ENCODE data around the gene SUMO3.

Gene SUMO3

GRCh38 chr21:44817914-44818639 lies at the start of gene SUMO3:
SUMO3 (minus strand) TSS chr21:44818062; CDS start chr21:44817968, 94 bp downstream.
- TF ChIP-seq JUND (IDR thresholded peaks at IDR 0.05; ENCODE audit: low read depth): no peak
- in situ Hi-C loops (cut with HindIII; ENCODE audit: low pct_unique_long_range_greater_than_20kb, low sequenced_read_pairs): no loop called here
- peak; percentile 88 to 90 for DNase-seq (ENCODE audit: low read depth in 1 of 2, low spot score in 1 of 2)

GRCh38 chr21:44867464-44867863 lies 49.6 kb upstream of the SUMO3 start:
- no peak for TF ChIP-seq JUND (IDR thresholded peaks at IDR 0.05; ENCODE audit: low read depth)
- in situ Hi-C loops (cut with HindIII; ENCODE audit: low pct_unique_long_range_greater_than_20kb, low sequenced_read_pairs): no loop called here
- no peak for DNase-seq (ENCODE audit: low read depth in 1 of 2, low spot score in 1 of 2)

GRCh38 chr21:44866780-44867179 lies 48.9 kb upstream of the SUMO3 start:
- no peak for DNase-seq (ENCODE audit: low read depth in 1 of 2, low spot score in 1 of 2)
- no peak for TF ChIP-seq JUND (IDR thresholded peaks at IDR 0.05; ENCODE audit: low read depth)
- in situ Hi-C loops (cut with HindIII; ENCODE audit: low pct_unique_long_range_greater_than_20kb, low sequenced_read_pairs): no loop called here

GRCh38 chr21:44865561-44866280 lies 47.9 kb upstream of the SUMO3 start:
- peak in 1 of 2 experiments; percentile 29 for DNase-seq (ENCODE audit: low read depth in 1 of 2, low spot score in 1 of 2)
- no peak for TF ChIP-seq JUND (IDR thresholded peaks at IDR 0.05; ENCODE audit: low read depth)
- in situ Hi-C loops (cut with HindIII; ENCODE audit: low pct_unique_long_range_greater_than_20kb, low sequenced_read_pairs): no loop called here

GRCh38 chr21:44862869-44863685 lies 45.2 kb upstream of the SUMO3 start:
- no peak for DNase-seq (ENCODE audit: low read depth in 1 of 2, low spot score in 1 of 2)
- in situ Hi-C loops (cut with HindIII; ENCODE audit: low pct_unique_long_range_greater_than_20kb, low sequenced_read_pairs): no loop called here
- no peak for TF ChIP-seq JUND (IDR thresholded peaks at IDR 0.05; ENCODE audit: low read depth)

GRCh38 chr21:44858791-44859190 lies 40.9 kb upstream of the SUMO3 start:
- in situ Hi-C loops (cut with HindIII; ENCODE audit: low pct_unique_long_range_greater_than_20kb, low sequenced_read_pairs): no loop called here
- DNase-seq (ENCODE audit: low read depth in 1 of 2, low spot score in 1 of 2): peak; percentile 62 to 95
- TF ChIP-seq JUND (IDR thresholded peaks at IDR 0.05; ENCODE audit: low read depth): no peak

GRCh38 chr21:44858291-44858690 lies 40.4 kb upstream of the SUMO3 start:
- DNase-seq (ENCODE audit: low read depth in 1 of 2, low spot score in 1 of 2): peak in 1 of 2 experiments; percentile 80
- in situ Hi-C loops (cut with HindIII; ENCODE audit: low pct_unique_long_range_greater_than_20kb, low sequenced_read_pairs): no loop called here
- no peak for TF ChIP-seq JUND (IDR thresholded peaks at IDR 0.05; ENCODE audit: low read depth)

GRCh38 chr21:44857127-44857892 lies 39.4 kb upstream of the SUMO3 start:
- in situ Hi-C loops (cut with HindIII; ENCODE audit: low pct_unique_long_range_greater_than_20kb, low sequenced_read_pairs): no loop called here
- no peak for DNase-seq (ENCODE audit: low read depth in 1 of 2, low spot score in 1 of 2)
- no peak for TF ChIP-seq JUND (IDR thresholded peaks at IDR 0.05; ENCODE audit: low read depth)

GRCh38 chr21:44856131-44856530 lies 38.3 kb upstream of the SUMO3 start:
- in situ Hi-C loops (cut with HindIII; ENCODE audit: low pct_unique_long_range_greater_than_20kb, low sequenced_read_pairs): no loop called here
- no peak for DNase-seq (ENCODE audit: low read depth in 1 of 2, low spot score in 1 of 2)
- TF ChIP-seq JUND (IDR thresholded peaks at IDR 0.05; ENCODE audit: low read depth): no peak

- in situ Hi-C loops (cut with HindIII; ENCODE audit: low pct_unique_long_range_greater_than_20kb, low sequenced_read_pairs): no loop called here
- TF ChIP-seq JUND (IDR thresholded peaks at IDR 0.05; ENCODE audit: low read depth): no peak
- no peak for DNase-seq (ENCODE audit: low read depth in 1 of 2, low spot score in 1 of 2)
Measured at GRCh38 chr21:44855572-44855971, 37.7 kb upstream of the SUMO3 start.

- DNase-seq (ENCODE audit: low read depth in 1 of 2, low spot score in 1 of 2): no peak
- in situ Hi-C loops (cut with HindIII; ENCODE audit: low pct_unique_long_range_greater_than_20kb, low sequenced_read_pairs): no loop called here
Measured at GRCh38 chr21:44854664-44855446, 37.0 kb upstream of the SUMO3 start.

GRCh38 chr21:44854391-44854663 lies 36.5 kb upstream of the SUMO3 start:
- TF ChIP-seq JUND (IDR thresholded peaks at IDR 0.05; ENCODE audit: low read depth): no peak
- in situ Hi-C loops (cut with HindIII; ENCODE audit: low pct_unique_long_range_greater_than_20kb, low sequenced_read_pairs): no loop called here
- DNase-seq (ENCODE audit: low read depth in 1 of 2, low spot score in 1 of 2): no peak

More at GRCh38 chr21:44854664-44855446, 37.0 kb upstream of the SUMO3 start:
- TF ChIP-seq JUND (IDR thresholded peaks at IDR 0.05; ENCODE audit: low read depth): no peak

Measured in T47D (cell line).